Fibroblast of mammary gland (primary cell): ENCODE data around the gene SCAP.

Experiments used
- DNase-seq: peaks from one replicate; pipeline ENCODE4 v3.0.0-alpha.2; 2010; ENCODE audit warnings: low read depth
- H3K4me3 ChIP-seq: 2 replicates; pipeline ENCODE4 v1.5.1; 2011; ENCODE audit warnings: low read depth, mild to moderate bottlenecking, low read length, moderate library complexity; ENCODE audit not compliant: control insufficient read depth
- TF ChIP-seq, protein P1 (sequence below): conservative IDR thresholded peaks from 2 replicates; pipeline ENCODE4 v1.5.1; 2011; ENCODE audit warnings: low read depth, low read length, inconsistent platforms; ENCODE audit not compliant: control insufficient read depth, insufficient read depth

SCAP gene

DNA sequence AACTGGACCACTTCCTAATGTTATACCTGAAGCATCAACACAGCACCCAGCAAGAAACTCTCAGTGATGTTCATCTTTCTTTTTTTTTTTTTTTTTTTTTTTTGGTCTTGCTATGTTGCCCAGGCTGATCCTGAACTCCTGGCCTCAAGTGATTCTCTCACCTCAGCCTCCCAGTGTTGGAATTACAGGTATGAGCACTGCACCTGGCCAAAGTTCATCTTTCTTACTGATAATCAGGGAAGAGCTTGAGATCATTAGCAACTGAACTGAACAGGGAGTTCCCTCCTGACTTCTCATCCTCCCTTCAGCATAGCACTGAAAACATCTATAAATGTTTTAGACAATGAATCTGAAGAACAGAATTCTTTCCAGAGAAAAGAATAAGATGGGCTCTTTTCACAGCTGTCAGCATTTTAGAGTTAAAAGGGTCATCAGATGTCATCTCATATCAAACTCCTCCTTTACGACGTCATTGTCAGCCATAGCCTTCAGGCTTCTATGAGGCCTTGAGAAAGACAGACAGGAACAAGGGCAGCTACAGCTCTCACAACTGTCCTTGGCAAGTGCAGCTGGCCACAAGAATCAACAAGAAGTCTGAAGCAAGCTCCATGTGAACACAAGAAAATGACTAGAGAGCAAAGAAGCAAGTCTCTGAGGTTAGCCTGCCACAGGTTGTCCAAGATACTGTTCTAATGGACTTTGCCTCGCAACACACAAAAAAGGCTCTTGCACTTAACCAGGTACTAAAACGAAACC, 33.8 kb downstream of the SCAP start:
- no peak for DNase-seq

DNA sequence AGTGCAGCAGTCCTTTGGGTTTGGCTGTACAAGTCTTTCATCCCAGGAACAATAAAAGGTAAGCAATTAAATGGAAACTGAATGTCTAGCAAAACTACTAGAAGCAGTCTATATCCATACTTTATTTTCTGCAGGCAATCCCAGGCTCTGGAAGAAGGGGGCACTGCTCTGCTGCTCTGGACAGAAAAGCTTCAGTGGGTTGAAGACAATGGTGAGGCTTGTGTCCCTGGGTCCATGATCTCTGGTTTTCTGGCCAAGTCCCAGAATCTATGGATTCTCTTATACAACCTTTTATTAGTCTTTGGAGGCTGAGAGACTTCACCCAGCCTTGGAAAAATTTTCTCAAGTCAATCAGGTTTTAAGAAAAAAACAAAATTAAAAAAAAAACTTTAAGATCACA, 35.6 kb downstream of the SCAP start:
- H3K4me3 ChIP-seq, result no peak overlapping the region
- TF ChIP-seq, protein P1, sequence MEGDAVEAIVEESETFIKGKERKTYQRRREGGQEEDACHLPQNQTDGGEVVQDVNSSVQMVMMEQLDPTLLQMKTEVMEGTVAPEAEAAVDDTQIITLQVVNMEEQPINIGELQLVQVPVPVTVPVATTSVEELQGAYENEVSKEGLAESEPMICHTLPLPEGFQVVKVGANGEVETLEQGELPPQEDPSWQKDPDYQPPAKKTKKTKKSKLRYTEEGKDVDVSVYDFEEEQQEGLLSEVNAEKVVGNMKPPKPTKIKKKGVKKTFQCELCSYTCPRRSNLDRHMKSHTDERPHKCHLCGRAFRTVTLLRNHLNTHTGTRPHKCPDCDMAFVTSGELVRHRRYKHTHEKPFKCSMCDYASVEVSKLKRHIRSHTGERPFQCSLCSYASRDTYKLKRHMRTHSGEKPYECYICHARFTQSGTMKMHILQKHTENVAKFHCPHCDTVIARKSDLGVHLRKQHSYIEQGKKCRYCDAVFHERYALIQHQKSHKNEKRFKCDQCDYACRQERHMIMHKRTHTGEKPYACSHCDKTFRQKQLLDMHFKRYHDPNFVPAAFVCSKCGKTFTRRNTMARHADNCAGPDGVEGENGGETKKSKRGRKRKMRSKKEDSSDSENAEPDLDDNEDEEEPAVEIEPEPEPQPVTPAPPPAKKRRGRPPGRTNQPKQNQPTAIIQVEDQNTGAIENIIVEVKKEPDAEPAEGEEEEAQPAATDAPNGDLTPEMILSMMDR, result peak; percentile 43
- DNase-seq, result peak; percentile 32

More for the DNA sequence above, 33.8 kb downstream of the SCAP start:
- H3K4me3 ChIP-seq, result no peak overlapping the region
- TF ChIP-seq, protein P1, result no peak

DNA sequence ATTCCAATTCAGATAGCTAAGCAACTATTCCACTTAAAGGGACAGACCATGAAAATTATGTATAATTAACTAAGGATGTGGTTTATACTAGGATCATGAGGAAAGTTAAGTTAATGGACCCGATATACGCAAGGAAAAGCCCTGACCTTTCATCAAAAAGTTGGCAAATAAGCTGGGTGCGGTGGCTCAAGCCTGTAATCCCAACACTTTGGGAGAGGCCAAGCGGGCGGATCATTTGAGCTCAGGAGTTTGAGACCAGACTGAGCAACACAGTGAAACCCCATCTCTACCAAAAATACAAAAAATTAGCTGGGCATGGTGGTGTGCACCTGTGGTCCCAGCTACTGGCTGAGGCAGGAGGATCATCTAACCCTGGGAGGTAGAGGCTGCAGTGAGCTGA, 39.6 kb downstream of the SCAP start:
- DNase-seq, result no peak
- TF ChIP-seq, protein P1, result no peak
- no peak overlapping the region for H3K4me3 ChIP-seq

DNA sequence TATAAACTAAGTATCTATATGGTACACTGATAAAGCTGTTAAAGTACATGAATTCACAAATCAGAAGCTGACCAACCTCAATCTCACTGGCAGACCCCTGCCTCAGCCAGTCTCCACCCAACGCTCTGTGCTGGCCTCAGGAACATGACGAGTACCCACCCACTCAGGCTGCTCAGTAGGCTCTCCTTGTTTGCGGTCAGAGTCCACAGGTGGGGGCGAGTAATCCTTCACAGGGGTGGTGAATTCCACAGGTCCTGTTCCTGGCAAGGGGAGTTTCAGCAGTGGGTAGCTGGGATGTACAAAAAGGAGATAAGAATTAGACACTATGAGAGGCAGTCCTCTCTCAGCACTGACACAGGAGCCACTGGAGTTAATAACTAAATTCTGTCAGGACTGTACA, 40.9 kb downstream of the SCAP start:
- H3K4me3 ChIP-seq, result no peak overlapping the region
- TF ChIP-seq, protein P1, result no peak
- DNase-seq, result no peak

DNA sequence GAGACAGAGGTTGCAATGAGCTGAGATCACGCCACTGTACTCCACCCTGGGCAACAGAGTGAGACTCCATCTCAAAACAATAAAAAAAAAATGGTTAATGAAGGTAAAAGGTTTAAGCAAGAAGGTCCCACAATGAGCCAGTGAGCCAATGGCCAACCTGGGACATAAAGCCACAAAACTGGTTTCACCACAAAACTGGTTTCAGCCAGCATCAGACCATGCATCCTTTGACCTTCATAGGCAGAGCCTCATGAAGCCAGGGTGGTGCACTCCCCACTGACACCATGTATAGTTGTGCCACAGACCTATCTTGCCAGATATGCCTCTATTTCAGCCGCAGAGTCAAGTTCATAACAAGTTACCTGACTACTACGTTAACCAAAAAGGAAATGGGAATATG, 41.9 kb downstream of the SCAP start:
- no peak for DNase-seq
- TF ChIP-seq, protein P1, result no peak
- no peak overlapping the region for H3K4me3 ChIP-seq

DNA sequence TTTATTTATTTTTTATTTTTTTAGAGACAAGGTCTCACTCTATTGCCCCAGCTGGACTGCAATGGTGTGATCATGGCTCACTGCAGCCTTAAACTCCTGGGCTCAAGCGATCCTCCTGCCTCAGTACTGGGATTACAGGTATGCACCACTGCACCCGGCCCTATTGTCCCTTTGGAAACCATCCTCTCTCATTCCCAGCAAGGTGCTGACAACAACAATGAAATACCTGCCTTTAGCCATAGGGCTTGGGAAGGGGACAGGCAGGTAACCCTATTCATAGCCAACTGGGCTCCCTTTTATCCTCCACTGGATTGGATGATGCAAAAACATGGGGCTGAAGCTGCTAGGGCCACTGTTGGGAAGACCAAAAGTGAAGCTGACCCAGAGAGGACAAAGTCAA, 43.1 kb downstream of the SCAP start:
- no peak overlapping the region for H3K4me3 ChIP-seq
- DNase-seq, result no peak
- TF ChIP-seq, protein P1, result no peak
